Endothelial cell of umbilical vein (primary cell): ENCODE results near the gene PIK3R1.

Experiments
- EZH2 ChIP-seq: IDR thresholded peaks from 2 replicates; pipeline ENCODE4 v1.6.1; 2012; ENCODE audit warnings: borderline replicate concordance, low read depth, mild to moderate bottlenecking, moderate library complexity, low read length, inconsistent platforms; ENCODE audit not compliant: severe bottlenecking
- JUN ChIP-seq: IDR thresholded peaks from 2 replicates; pipeline ENCODE4 v1.6.1; 2011; ENCODE audit warnings: borderline replicate concordance, low read depth; ENCODE audit not compliant: insufficient read length, insufficient read depth
- MYC ChIP-seq: IDR thresholded peaks from one replicate; pipeline ENCODE4 v1.6.1; 2011; ENCODE audit warnings: mild to moderate bottlenecking, low read depth, low read length
- POLR2A ChIP-seq: IDR thresholded peaks from 2 replicates; pipeline ENCODE4 v1.6.1; 2012; ENCODE audit warnings: low read depth, mild to moderate bottlenecking, control low read depth, low read length
- POLR2AphosphoS5 ChIP-seq: IDR thresholded peaks from 2 replicates; pipeline ENCODE4 v1.6.1; 2012; ENCODE audit warnings: low read depth, mild to moderate bottlenecking, control low read depth, low read length, moderate library complexity; ENCODE audit not compliant: insufficient read depth
- TF ChIP-seq, protein P1 (sequence below), 2 donors: IDR thresholded peaks; 1 replicate in 1 of 2; 2 replicates in 1 of 2; pipeline ENCODE4 v1.5.1; 2011; ENCODE audit warnings: low read length in 2 of 2, mild to moderate bottlenecking in 2 of 2, moderate library complexity in 2 of 2, control low read depth in 1 of 2, inconsistent platforms in 1 of 2, low read depth in 1 of 2; ENCODE audit not compliant: insufficient read depth in 1 of 2; ENCODE audit errors: extremely low read depth in 1 of 2
- TF ChIP-seq, protein P2 (sequence below): IDR thresholded peaks from 2 replicates; pipeline ENCODE4 v1.6.1; 2011; ENCODE audit not compliant: insufficient read depth, insufficient read length

DNA sequence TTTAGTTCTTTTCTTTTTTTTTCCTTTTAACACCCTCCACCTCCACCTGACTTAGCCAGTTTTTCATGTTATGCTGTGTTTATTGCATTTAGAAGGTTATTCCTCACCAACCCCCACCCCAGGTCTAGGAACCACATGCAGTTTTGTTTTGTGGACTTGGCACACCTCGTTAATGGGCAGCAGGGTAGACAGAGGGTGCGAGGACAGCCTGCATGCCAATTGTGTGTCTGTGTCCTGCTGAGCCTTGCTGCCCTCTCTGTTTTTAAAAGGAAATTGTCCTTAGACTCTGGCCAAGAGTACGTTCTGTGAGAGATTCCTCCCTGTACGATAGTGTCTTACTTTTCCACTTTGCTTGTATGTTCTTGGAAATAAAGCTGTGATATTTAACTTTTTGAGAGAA, 13.9 kb downstream of the PIK3R1 start:
- TF ChIP-seq POLR2A (no peak), MYC (no peak), POLR2AphosphoS5 (no peak), JUN (no peak), EZH2 (no peak)
- TF ChIP-seq, protein P1, sequence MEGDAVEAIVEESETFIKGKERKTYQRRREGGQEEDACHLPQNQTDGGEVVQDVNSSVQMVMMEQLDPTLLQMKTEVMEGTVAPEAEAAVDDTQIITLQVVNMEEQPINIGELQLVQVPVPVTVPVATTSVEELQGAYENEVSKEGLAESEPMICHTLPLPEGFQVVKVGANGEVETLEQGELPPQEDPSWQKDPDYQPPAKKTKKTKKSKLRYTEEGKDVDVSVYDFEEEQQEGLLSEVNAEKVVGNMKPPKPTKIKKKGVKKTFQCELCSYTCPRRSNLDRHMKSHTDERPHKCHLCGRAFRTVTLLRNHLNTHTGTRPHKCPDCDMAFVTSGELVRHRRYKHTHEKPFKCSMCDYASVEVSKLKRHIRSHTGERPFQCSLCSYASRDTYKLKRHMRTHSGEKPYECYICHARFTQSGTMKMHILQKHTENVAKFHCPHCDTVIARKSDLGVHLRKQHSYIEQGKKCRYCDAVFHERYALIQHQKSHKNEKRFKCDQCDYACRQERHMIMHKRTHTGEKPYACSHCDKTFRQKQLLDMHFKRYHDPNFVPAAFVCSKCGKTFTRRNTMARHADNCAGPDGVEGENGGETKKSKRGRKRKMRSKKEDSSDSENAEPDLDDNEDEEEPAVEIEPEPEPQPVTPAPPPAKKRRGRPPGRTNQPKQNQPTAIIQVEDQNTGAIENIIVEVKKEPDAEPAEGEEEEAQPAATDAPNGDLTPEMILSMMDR (IDR thresholded peaks at IDR 0.05; ENCODE audit: extremely low read depth in 1 of 2, insufficient read depth in 1 of 2, low read depth in 1 of 2, low read length in 2 of 2): no peak
- TF ChIP-seq, protein P2, sequence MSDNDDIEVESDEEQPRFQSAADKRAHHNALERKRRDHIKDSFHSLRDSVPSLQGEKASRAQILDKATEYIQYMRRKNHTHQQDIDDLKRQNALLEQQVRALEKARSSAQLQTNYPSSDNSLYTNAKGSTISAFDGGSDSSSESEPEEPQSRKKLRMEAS: no peak
